GM21447 (cell line): Measurements from ENCODE around the gene FGG.

Source experiments
- ATAC-seq: cut with Tn5 transposase; IDR thresholded peaks from one replicate; pipeline ENCODE4 v1.9.1; 2021; ENCODE audit not compliant: unreplicated experiment

The FGG gene

DNA sequence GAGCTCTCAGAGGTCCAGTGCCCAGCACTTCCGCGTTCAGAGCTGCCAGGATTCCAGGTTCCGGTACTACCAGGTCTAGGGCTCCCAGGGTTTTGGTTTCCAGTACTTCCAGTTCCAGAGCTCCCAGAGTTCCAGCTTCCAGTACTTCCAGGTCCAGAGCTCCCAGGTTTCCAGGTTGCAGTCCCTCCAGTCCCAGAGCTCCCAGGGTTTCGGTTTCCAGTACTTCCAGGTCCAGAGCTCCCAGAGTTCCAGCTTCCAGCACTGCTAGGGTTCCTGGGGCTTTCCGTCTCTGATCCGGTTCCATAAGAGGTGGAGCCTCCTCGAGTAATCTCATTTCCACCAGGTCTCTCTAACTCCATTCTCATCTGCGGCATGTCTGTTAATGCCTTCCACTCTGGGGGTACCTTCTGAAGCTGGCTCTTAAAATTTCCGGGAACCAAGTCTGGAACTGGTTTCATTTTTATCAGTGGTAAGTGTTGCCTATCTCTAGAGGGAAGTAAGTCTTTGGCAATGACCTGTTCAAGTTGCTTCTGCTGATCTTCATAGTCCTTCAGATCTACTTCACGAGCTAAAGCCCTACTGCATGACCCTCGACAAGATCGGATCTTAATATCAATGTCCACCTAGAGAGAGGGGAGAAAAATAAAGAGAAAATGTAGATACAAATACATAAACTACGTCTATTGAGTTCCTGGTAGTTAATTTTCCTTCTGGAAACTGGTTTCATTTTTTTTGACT lies 26.0 kb downstream of the FGG start:
- ATAC-seq, result no peak

DNA sequence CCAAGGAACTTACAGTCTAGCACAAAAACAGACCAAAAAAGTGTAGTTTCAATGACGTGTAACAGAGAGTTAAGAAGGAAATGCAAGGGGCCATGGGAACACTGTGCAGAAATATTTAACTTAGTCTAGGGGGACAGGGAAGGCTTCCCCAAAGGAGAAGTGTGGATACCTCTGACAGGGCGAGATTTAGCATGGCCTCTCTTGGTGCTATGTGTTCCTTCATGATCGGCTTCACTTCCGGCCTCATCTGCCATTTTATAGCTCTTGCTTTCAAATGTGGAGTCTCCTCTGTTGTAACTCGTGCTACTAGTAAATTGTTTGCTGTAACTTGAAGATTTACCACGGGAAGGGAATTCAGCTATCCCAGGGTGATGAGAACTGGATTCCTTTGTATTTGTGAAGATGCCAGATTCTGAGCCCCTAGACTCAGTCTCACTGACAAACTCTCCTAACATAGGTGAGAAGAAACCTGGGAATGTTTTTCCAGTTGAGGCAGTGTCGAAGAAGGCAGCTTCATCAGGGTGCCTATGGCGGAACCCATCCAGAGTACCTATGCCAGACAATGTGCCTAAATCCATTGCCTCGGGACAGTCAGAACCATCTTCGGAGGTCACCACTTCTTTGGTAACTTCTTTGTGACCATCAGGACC lies 27.0 kb downstream of the FGG start:
- no peak for ATAC-seq

DNA sequence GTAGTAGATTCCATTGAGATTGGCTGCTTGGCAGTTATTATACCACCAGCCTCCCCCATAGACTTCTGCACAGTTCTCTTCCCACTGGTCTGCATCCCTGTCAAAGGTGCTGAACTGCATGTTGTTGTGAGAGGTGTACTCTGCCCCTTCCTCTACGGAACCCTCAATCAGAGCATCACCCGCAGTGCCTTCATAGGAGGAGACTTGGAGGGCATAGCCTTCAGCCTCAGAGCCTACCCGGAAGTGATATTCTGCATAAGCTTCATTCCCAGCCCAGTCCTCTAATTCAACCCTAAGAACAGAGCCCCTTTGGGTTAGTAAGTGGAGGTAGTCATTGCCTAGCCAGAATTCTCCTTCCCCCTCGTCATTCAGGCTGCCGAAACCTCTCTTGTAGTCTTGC lies 28.2 kb downstream of the FGG start:
- ATAC-seq, result no peak

DNA sequence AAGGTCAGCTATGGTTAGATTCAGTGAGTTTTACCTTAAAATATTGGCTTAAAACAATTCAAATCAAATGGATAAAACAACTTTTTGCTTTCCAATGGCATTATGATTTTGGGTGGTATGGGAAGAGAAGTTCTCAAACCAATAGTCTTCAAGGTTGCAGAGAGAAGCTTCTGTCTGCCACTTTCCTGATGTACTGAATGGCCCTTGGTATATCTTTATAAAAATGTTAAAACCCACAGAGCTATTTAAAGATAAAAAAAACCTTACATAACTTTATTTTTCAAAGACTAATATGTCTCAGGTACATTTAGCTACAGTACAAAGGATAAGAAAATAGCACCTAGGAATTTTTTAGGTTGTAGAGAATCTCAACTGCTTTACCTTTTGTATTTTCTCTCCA lies 28.8 kb downstream of the FGG start:
- no peak for ATAC-seq

DNA sequence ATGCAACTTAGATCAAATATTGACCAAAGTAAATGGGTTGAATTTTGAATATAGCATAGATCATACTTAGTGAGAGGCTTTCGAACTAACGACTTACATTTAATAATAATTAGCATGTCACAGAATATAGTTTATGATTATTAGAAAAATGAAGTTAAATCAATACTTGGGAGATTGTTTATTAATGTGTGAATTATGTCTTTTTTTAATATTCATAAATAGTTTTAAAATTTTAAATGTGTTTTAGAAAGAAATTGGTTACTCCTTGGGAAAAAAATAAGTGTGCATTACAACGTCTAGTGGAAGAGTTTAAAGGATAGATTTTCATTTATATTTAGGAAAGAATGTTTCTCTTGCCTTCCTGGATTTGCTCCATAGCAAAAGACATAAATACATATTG lies 29.2 kb downstream of the FGG start:
- no peak for ATAC-seq

DNA sequence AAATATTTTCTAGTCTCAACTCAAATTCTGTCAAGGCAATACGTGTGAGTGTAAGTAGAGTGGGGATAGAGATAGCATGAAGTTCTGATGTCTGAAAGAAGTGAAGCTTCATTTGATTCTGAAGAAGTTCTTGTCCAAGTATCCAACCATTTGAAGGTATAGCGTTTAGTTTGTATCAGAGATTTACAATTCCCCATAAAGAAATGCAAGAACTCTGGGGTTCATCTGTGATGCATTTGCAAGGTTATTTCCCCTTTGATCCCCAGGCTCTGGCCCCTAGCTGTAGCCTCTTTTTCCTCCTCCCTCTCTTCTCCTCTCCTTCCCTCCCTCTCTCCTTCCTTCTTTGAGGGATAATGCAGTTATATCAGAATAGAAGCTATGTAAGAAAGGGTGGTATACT lies 29.7 kb downstream of the FGG start:
- no peak for ATAC-seq

DNA sequence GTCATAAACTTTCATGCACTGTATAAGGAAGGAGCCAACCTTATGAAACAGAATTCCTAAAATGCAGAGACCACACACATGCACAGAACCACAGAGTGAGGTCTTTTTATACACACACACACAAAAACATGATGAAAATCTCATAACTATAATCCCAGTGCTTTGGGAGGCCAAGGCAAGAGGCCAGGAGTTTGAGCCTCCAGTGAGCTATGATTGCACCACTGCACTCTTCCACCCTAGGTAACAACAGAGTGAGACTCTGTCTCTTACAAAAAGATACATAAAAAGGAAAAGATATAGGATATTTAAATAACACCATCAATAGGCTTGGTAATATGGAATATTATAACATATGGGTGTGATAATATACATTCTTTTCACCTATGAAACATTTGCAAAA lies 32.5 kb downstream of the FGG start:
- no peak for ATAC-seq

DNA sequence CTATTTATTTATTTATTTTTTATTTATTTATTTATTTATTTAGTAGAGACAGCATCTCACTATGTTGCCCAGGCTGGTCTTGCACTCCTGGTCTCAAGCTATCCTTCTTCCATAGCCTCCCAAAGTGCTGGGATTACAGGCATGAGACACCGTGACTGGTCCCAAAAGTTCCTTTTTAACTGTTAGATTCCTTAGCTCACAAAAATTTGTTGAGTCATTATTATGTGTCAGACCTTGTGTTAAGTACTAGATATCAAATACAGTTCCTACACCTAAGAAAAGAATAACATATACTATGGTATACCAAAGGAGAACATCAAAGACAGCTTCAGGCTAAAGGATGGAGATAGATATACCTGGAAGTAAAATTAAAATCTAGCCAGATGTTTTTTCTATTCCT lies 33.5 kb downstream of the FGG start:
- no peak for ATAC-seq

DNA sequence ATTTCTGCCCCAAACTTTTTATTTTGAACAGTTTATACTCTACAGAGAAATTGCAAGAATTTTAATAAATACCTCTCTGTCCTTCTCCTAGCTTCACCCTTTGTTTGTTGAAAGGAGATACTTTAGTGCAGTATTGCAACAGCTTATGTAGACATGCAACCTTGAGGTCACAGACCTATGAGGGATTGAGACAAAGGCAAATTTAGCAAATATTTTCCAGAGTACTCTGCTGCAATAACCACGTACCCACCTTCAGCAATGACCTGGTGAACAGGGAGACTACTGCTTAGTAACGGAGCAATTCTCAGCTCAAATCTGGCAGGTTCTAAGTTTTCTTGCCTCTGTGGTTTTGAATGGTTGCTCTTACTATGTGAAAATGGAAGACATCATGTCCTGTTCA lies 35.1 kb downstream of the FGG start:
- no peak for ATAC-seq

DNA sequence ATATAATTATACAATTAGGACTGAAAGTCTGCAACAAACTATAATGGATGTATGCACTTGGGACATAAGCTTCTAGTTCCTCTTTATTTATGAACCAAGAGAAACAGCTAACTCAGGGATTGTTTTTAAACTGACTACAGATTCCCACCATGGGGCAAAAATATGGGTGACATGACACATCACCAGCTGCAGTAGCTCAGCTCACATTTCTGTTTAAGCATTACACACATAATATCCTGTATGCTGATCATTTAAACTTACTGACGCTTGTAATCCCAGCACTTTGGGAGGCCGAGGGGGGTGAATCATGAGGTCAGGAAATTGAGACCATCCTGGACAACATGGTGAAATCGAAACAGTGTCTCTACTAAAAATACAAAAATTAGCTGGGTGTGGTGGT lies 38.1 kb downstream of the FGG start:
- ATAC-seq, result no peak

DNA sequence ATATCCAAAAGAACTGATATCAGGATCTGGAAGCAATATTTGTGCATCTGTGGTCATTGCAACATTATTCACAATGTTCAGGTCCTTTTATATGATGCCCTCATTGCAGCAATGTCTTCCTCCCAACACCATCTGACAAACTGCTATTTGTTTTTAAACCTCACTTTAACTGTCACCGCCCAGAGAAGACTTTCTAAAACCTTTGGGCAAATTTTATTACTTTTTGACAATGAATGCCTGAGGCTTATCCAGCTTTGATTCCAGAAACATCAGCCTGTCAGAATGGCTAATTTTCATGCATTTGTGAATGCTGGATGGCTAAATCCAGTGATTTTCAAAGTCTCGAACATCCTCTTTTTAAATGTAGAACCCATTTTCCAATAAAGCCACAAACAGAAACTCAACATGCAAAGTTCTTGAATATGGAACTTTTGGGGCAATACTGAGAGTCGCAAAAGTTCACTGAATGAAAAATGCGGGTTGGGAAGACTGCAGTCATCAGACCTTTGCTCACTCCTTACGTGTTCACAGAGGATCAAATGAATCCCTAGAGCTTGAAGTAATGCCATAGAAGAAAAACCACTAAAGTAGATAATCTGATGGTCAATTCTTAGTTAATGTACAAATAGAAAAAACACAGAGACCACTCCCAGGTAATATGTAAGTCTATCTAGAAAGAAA lies 39.1 kb downstream of the FGG start:
- ATAC-seq, result no peak

DNA sequence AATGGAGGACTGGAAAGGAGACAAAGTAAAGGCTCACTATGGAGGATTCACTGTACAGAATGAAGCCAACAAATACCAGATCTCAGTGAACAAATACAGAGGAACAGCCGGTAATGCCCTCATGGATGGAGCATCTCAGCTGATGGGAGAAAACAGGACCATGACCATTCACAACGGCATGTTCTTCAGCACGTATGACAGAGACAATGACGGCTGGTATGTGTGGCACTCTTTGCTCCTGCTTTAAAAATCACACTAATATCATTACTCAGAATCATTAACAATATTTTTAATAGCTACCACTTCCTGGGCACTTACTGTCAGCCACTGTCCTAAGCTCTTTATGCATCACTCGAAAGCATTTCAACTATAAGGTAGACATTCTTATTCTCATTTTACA lies 42.9 kb downstream of the FGG start:
- no peak for ATAC-seq

DNA sequence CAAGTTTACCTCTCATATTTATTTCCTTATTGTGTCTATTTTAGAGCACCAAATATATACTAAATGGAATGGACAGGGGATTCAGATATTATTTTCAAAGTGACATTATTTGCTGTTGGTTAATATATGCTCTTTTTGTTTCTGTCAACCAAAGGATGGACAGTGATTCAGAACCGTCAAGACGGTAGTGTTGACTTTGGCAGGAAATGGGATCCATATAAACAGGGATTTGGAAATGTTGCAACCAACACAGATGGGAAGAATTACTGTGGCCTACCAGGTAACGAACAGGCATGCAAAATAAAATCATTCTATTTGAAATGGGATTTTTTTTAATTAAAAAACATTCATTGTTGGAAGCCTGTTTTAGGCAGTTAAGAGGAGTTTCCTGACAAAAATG lies 43.4 kb downstream of the FGG start:
- no peak for ATAC-seq

DNA sequence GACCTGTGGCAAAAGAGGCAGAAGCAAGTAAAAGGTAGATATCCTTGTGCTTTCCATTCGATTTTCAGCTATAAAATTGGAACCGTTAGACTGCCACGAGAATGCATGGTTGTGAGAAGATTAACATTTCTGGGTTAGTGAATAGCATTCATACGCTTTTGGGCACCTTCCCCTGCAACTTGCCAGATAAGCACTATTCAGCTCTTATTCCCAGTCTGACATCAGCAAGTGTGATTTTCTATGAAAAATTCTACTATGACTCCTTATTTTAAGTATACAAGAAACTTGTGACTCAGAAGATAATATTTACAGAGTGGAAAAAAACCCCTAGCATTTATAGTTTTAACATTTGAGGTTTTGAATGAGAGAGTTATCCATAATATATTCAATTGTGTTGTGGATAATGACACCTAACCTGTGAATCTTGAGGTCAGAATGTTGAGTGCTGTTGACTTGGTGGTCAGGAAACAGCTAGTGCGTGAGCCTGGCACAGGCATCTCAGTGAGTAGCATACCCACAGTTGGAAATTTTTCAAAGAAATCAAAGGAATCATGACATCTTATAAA lies 45.7 kb downstream of the FGG start:
- no peak for ATAC-seq

DNA sequence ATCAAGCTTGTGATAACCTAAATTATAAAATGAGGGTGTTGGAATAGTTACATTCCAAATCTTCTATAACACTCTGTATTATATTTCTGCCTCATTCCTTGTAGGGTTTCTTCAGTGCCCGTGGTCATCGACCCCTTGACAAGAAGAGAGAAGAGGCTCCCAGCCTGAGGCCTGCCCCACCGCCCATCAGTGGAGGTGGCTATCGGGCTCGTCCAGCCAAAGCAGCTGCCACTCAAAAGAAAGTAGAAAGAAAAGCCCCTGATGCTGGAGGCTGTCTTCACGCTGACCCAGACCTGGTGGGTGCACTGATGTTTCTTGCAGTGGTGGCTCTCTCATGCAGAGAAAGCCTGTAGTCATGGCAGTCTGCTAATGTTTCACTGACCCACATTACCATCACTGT lies 46.8 kb downstream of the FGG start:
- no peak for ATAC-seq

DNA sequence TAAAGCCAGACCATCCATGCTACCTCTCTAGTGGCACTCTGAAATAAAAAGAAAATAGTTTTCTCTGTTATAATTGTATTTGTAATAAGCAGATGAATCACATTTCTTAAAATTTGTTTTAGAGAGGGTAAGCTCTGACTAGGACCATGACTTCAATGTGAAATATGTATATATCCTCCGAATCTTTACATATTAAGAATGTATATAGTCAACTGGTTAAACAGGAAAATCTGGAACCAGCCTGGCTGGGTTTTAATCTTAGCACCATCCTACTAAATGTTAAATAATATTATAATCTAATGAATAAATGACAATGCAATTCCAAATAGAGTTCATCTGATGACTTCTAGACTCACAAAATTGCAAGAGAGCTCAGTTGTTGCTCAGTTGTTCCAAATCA lies 48.1 kb downstream of the FGG start:
- ATAC-seq, result no peak

DNA sequence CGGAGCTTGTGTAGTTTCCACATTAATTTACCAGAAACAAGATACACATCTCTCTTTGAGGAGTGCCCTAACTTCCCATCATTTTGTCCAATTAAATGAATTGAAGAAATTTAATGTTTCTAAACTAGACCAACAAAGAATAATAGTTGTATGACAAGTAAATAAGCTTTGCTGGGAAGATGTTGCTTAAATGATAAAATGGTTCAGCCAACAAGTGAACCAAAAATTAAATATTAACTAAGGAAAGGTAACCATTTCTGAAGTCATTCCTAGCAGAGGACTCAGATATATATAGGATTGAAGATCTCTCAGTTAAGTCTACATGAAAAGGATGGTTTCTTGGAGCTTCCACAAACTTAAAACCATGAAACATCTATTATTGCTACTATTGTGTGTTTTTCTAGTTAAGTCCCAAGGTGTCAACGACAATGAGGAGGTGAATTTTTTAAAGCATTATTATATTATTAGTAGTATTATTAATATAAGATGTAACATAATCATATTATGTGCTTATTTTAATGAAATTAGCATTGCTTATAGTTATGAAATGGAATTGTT lies 49.7 kb downstream of the FGG start, which contains the start of gene FGB:
FGB (plus strand) TSS at position 315 of the 558 bp plus-strand sequence; CDS start at position 323, 8 bp downstream.
- no peak for ATAC-seq

DNA sequence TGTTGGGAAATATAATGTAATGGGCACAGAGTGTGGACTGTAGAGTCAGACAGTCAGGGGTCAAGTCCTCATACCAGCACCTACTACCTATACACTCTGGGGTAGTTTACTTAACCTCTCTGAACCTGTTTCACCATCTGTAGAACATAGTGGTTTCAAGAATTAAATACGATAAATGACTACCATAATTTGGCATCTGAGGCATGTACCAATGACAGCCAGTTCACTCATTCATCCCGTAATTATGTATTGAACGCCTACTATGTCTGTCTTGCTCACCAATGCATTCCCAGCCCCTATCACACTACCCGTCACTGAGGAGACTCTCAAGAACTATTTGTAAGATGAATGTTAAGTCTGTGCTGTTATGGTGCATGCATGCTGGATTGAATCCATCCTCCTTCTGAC lies 51.6 kb downstream of the FGG start:
- no peak for ATAC-seq

DNA sequence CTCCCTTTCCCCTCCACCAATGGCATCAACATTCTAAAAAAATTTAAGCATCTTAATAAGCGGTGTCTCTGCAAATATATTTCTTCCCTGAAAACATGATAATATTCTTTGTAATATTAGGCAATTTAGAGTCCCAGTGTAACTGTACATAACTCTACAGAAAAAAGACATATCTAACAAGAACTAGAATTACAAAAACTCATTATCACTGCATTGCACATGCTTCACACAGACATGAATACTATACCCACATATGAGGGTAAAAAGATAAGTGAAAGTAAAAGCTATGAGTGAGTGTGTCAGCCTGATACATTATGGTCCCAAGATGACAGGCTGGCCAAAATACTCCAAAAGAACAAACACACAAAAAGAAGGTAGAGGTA lies 52.0 kb downstream of the FGG start:
- ATAC-seq, result no peak

DNA sequence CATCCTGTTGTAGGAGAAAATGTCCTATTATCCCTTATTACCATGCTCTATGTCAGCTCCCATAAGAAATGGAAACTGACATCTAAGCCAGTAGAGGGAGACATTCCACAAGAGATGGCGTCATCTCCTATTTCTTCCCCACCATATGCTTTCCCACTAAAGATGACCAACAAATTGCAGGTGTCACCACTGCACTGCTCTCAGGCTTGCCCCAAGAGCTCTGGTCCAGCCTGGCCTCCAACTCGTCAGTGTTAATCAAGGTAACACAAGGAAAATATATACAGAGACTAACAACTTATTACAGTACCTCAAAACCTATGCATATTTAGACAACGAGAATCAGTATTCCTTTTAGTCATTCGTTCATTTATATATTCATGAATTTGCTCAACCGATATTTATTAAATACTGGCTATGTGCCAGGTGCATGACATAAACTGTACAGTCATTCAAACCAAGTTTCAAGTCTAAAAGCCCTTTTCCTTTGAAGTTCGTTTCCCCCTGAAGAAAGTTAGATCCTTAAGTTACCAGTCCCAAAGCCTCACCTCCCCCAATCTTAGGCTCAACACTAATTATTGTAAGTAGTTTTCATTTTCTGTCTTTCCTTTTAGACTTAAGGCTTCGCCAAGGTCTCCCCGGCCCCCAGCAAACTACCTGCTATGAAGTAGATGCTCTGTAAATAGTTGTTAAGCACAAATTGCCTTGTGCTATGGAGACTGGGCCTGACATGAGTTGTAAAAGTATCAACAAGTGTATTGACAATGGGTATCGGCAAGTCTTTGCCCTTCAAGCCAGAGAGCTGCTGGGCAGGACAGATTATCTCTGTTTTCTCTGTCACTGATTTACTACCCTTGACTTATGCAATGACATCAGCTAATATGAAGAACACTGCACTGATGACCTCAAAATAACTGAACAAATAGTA lies 52.7 kb downstream of the FGG start:
- ATAC-seq, result no peak

DNA sequence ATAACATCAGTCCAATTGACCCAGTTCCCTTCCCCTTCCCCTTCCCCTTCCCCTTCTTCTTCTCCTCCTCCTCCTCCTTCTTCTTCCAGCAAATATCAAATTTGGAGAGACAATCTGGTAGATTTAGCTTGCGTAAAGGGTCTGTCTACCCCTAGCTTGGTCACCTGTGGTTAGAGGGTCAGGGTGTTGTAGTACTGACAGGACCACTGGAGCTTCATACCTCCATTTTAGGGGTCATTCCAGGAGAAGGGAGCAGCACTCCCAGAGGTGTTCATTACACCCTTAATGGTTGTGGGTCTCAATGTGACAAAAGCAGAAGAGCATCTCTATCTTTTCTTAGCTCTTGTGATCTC lies 53.3 kb downstream of the FGG start:
- no peak for ATAC-seq
